Suppressor macrophage (primary cell): ENCODE measurements around the gene DSCAM.

Experiments
- DNase-seq, 4 experiments: peaks; one replicate each; pipeline ENCODE4 v3.0.0-alpha.2; 2020 to 2022

Gene DSCAM

GRCh38 chr21:40765811-40766210 is 81.1 kb downstream of the DSCAM start:
- DNase-seq = no peak

- no peak for DNase-seq
These were observed 86.1 kb downstream of the DSCAM start for GRCh38 chr21:40760821-40761220.

DNA sequence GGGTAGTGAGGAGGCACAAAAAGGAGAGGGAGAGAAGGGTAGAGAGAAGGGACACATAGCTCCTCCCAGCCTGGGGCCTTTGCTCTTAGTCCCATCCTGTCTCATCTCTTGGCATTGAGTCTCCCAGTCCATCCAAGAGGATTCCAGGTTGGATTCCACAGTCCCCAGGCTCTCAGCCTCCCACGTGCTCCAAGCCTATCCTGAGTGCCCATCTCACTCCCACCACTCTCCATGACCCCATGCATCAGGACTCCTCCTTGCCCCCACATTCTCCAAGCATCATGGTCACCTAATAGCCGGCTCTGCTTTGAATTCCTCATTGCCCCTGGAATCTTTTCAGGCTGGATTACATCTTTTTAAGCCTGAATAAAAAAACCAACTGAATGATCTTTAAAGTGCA is 87.9 kb downstream of the DSCAM start:
- DNase-seq = no peak

- no peak for DNase-seq
These were observed 89.6 kb downstream of the DSCAM start for GRCh38 chr21:40757366-40757765.

DNA sequence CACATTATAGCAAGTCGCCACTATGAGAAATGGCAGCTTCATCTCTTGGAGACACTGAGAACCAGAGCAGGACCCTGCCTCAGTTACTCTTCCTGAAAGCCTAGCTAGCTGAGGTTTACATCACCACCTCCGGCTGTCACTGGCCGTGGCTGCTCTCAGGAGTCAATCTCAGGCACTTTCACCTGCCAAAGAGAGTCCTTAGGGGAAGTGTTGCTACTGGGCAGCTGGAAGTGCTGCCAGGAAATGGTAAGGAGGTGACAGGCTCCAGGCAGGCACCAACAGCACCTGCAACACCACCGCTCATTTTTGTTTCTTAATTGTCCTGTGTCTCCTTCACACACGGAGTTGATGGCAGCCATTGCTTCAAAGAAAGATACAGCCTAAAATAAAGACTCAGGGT is 92.5 kb downstream of the DSCAM start:
- DNase-seq = no peak

- no peak for DNase-seq
These were observed 93.2 kb downstream of the DSCAM start for GRCh38 chr21:40753756-40754155.

DNA sequence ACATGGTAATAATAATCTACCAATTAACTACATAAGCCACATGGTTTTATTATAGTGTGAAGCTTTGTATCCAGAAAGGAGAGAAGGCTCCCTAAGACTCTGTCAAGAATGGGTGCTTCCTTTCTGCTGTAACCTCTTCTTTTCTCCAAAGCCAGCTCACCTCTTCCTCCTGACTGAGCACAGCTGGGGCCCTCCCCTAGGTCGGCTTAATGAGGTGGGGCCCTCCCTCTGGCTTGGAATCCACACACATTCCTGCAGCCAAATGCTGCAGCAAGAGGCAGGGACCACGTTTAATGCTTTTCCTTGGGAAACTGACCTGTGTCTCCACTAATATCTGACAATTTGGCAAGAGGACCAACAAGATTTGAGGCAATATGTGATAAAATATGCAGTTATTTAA is 94.8 kb downstream of the DSCAM start:
- DNase-seq = no peak

DNA sequence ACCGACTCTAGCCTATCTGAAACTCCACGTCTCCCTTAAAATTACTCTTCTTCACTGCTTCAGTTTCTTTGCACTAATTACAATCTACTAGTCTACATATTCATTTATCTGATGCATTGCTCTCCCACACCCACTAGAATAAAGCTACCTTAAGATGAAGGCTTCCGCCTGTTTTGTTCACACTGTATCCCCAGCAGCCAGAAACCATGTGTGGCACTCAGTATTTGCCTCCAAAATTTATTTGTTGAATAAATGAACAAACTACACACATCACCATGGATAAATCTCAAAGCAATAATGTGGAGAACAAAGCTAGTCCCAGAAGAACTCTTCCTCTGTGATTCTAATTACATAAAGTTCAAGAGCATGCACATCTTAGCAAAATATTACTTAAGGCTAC is 95.7 kb downstream of the DSCAM start:
- no peak for DNase-seq

DNA sequence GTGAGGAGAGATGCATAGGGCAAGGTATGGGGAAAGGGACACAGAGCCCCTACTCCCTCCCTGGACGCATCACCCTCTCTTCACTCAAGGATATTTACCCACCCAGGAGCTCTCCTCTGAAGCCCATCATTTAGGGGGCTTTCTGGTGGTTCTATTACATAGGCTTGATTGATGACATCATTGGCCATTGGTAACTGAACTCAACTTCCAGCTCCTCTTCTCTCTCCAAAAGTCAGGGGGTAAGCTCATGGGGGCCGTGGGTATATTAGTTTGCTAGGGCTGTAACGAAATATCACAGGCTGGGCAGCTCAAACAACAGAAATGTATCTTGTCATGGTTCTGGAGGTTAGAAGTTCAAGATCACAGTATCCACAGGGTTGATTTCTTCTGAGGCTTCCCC is 110.8 kb downstream of the DSCAM start:
- DNase-seq = no peak

- DNase-seq = no peak
These were observed 113.9 kb downstream of the DSCAM start for GRCh38 chr21:40733024-40733397.

DNA sequence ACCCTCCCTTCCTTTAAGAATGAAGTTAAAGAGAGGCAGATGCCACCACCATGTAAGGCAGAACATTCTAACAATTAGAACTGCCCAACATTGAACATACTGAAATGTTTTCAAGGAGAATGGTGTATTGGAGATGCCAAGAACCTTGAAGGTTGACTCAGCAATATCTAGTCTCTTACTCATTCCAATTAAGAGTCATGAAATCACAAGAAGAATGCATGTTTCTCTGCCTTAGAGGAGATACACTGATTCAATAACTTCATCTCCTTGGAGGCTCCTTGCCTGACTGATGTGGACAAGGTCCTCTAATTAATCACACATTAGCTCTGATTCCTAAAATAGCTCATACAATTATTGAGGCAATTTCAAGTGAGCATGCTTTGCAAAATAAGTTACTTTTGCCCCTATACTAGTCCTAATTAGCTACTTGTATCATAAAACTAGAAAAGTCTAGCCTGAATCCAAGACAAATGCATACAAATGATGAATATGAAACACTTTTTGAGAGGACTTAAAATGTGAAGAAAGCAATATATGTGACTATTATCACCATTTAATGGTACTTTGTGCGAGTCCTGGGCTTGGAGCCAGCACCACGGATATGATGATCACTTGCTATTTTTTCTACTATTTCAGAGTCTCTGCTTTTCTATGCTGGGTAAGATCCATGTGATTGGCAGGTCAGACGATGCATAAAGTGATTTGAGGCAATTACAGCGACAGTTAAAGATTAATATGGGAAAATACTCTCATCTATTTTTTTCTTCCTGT is 114.5 kb downstream of the DSCAM start:
- DNase-seq = no peak

GRCh38 chr21:40731206-40731605 is 115.8 kb downstream of the DSCAM start:
- DNase-seq = no peak

DNA sequence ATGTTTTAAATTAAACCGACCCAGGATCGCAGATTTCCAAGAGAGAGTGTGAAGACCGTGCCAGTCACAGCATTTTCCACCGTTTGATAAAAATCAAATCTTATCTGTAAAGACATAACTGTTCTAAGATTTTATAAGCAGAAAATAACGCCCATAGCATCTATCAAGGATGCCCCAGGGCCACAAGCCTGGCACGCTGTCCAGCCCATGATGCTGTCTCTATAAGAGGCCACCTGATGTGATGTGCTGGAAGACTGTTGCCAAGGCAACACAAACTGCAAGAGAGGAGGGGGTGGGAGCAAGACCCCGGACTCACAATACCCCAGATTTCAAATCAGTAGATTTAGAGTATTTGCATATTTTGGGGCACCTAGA is 116.5 kb downstream of the DSCAM start:
- no peak for DNase-seq

GRCh38 chr21:40729761-40730425 is 117.1 kb downstream of the DSCAM start:
- no peak for DNase-seq

- no peak for DNase-seq
These were observed 123.0 kb downstream of the DSCAM start for GRCh38 chr21:40723966-40724365.

DNA sequence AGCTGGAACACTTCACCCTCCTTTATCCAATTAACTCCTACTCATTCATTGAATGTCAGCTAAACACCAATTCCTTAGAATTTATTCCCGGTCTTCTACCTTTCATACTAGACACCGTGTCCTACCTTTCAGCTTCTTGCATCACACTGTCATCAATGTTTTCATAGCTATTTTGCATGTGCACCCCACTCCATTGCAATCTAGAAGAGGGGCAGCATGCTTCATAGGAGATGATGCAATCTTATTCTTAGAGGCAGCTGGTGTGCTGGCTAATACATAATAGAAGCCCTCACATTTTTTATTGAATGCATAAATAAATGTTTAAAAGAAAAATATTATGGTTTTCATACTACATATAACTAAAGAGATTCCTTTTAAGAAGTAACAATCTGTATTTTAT is 123.6 kb downstream of the DSCAM start:
- DNase-seq = no peak

GRCh38 chr21:40719615-40720014 is 127.3 kb downstream of the DSCAM start:
- DNase-seq = no peak

- no peak for DNase-seq
These were observed 129.9 kb downstream of the DSCAM start for GRCh38 chr21:40717028-40717427.

GRCh38 chr21:40714536-40714935 is 132.4 kb downstream of the DSCAM start:
- DNase-seq = no peak

GRCh38 chr21:40707656-40708244 is 139.2 kb downstream of the DSCAM start:
- DNase-seq = no peak

- no peak for DNase-seq
These were observed 139.9 kb downstream of the DSCAM start for GRCh38 chr21:40706806-40707655.

DNA sequence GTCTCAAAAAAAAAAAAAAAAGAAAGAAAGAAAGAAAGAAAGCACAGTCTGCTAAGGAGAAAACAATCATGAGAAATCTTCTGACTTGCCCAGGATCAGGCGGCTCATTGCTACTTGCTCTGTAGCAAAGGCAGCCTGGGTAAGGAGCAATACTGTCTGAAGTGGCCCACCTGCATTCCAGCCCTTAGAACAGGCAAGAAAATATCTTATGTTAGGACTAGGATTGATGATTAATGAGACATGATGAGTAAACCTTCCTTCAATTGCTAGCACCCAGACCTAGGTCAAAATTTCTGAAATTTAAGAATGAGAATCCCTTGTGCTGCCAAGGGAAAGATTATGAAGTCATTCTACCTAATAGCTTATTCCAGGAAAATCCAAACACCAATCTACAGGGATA is 140.8 kb downstream of the DSCAM start:
- DNase-seq = no peak

GRCh38 chr21:40704141-40704540 is 142.8 kb downstream of the DSCAM start:
- DNase-seq = no peak
